ENCODE results near the gene FARP1.

FARP1 gene

GRCh38 chr13:98371516-98372023 lies 228.7 kb downstream of the FARP1 start:
- no peak for DNase-seq

DNA sequence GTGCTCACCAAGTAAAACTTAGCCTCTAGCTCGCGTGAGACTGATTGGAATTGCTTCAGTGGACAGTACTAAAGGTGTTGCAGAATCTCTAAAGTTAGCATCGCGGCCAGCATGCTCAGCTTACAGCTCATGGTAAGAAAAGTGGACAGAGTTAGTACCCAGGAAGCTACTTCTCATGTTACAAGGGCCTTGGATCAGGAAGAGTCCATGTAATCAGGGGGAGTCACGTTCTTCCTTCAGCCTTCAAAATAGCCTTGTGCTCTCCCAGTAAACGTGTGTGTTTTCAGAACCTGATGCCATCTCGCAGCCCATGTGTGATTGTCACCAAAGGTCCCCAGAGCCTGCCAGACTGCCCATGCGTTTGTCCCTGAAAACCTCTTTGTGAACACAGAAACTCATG lies 230.0 kb downstream of the FARP1 start:
- no peak for DNase-seq

GRCh38 chr13:98374750-98375149 lies 231.9 kb downstream of the FARP1 start:
- no peak for DNase-seq

GRCh38 chr13:98377635-98378378 lies 234.9 kb downstream of the FARP1 start:
- DNase-seq, result no peak

DNA sequence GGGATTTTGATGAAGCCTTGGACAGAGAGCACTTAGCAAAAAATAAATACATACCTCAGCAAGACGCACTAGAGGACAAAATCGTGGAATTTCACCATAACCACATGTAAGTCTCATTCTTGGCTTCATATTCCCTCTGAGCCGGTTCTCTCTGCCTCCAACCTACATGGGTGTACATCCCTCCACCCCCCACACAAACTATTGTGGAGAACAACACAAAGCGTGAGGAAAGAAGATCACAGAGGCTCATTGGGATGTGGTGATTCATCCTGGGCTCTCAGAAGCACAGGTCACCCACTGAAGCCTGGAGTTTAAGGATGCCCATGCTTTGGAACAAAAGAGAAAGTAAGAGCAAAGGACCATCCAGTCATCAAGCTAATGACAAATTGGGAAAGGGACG lies 241.8 kb downstream of the FARP1 start:
- no peak for DNase-seq

GRCh38 chr13:98385606-98386005 lies 242.7 kb downstream of the FARP1 start:
- no peak for DNase-seq

DNA sequence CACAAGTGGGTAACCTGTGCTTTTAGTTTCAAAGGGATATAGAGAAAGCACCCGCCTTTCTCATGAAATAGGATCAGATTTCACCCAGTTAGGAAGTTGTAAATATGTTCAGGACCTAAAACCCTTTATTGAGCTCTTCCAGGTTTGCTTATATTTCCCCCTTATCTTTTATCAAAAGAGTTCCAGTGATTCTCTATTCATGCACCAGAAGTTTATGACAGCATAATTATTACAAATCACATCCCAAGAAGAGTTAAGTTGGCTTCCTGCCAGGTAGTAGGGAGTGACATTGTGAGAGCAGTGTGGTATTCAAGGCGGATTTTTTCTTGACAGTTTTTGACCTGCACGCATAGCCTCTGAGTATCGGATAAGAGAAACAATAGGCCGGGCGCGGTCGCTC lies 243.7 kb downstream of the FARP1 start:
- DNase-seq, result no peak

GRCh38 chr13:98389319-98389718 lies 246.4 kb downstream of the FARP1 start:
- DNase-seq, result no peak

DNA sequence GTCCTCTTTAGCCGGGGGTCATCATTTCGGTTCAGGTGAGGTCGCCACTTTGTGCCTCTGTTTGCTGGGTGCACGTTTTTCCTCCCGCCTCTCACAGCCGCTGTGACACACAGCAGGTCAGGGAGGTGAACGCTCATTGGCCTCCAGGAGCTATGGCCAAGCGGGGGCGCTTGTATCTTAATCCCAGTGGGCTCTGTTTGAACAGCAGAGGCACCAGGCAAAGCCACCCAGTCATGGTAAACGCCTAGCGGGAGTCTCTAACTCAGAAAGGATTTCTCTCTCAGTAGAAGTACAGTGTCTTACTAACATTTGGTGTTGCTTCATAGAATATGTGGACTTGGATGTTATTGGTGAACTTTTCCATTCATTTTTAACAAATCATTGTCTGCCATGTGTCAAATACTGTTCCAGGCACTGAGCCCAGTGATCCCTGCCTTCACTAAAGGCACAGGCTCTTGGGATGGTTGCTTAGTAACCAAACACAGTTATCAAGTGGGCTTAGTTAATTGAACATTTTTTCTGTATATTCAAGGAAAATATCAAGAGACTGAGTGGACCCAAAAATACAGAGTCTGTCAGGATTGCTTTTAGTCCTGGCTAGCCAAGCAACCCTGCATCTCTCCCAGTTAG lies 247.3 kb downstream of the FARP1 start:
- DNase-seq, result no peak

GRCh38 chr13:98393873-98394272 lies 251.0 kb downstream of the FARP1 start:
- no peak for DNase-seq

GRCh38 chr13:98394820-98395510 lies 252.1 kb downstream of the FARP1 start:
- no peak for DNase-seq

GRCh38 chr13:98396071-98396710 lies 253.3 kb downstream of the FARP1 start:
- DNase-seq, result no peak

DNA sequence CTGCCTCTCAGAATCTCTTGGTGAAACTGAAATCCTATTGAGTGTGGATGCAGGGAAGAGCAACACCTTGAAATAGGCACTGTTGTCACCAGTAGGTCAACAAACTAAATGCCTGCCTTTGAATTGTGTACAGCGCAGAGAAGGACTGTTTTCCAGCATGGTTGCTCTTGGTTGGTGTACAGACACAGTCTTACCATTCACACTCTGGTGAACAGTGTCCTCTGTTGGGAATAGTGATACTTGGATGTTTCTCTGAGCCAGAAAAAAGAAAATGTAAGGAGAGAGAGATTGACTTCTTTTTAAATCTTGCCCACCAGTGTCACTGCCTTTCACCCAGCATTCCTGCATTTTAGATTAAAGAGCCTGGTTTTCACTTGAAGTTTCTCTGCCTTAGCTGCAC lies 254.3 kb downstream of the FARP1 start:
- DNase-seq, result no peak

DNA sequence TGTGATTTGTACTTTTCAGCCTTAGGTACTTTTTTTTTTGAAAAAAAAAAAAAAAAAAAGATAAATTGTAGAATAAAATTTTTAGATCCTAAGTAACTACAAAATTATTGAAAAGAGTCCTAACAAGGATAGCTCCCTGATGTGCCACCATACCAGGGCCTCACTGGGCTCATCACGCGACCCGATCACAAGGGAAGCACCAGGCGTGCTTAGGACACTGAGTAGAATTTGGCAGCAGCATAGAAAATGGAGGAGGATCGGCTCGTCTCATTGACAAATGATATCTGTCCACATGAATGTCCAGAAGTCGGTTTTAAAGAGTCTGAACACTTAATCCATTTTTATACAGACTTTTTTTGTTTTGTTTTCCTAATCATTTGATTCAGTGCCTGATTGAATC lies 255.0 kb downstream of the FARP1 start:
- DNase-seq, result no peak

DNA sequence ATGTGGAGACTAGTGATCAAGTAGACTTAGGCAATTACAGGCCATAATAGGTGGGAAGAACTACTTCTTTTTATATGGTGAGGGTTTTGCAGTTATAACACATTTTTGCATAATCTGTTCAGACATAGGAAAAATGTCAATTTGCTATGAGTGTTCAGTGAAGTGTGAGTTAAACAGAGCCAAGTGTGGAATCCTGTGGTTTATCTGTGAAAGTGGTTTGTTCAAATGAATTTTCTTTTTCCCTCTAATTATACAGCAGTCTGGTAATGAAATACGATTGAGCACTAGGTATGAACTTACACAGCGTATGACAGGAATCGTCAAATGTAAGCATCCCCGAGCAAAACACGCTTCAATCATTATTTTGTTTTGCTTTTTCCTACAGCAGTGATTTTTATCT lies 255.7 kb downstream of the FARP1 start:
- DNase-seq, result no peak

- DNase-seq, result no peak
Measured at GRCh38 chr13:98399756-98400155, 256.9 kb downstream of the FARP1 start.

- no peak for DNase-seq
Measured at GRCh38 chr13:98401934-98402333, 259.0 kb downstream of the FARP1 start.

- DNase-seq, result no peak
Measured at GRCh38 chr13:98403076-98403475, 260.2 kb downstream of the FARP1 start.

GRCh38 chr13:98405107-98405571 lies 262.2 kb downstream of the FARP1 start:
- no peak for DNase-seq

GRCh38 chr13:98405690-98406344 lies 262.9 kb downstream of the FARP1 start:
- no peak for DNase-seq

- DNase-seq, result no peak
Measured at GRCh38 chr13:98406427-98406826, 263.5 kb downstream of the FARP1 start.

DNA sequence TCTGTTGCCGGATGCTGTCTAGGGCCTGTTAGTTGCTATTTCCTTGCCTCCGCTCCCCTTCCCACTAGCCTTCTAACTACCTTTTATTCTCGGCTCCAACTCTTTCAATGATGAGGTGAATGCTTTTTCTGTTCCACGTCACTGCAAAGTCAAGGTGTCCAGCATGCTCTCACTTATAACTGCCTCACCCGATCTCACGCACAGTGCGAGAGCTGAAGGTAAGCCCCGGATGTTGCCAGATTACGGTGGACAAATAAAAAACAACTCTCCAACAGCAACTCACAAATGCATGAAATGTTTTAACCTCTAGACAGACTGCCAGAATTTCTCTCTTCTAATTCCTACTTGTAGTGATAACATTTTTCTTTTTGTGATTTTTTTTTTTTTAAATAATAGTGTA lies 264.1 kb downstream of the FARP1 start:
- no peak for DNase-seq

DNA sequence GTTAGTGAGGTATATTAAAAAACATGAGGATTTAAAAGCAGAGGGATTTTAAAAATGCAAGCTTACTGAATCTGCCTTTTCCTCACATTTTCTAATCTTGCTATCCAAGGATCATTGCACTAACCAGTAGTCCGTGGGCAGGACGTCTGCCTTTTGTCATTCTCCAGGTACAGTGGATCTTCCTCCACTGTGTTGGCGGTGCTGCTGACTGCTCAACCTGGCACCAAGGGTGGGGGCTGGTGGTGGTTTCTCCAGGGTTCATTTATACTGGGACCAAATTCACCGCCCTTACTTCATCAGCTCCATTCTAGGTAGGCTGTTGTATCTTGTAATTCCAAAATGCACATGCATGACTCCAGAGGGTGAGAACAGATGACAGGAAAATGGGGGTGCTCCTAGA lies 264.7 kb downstream of the FARP1 start:
- DNase-seq, result no peak
